CD4-positive, alpha-beta memory T cell (primary cell): ENCODE data around the gene RTKN2. TPM values are rescaled to one million over a fixed set of nuclear protein-coding genes. Genes with fewer than 3 reads are reported as not detected.

Experiments used
- CTCF ChIA-PET: fragments of 350-600 bp; sonication (Branson Sonifier 250); formaldehyde crosslinking; loops from one replicate; lab custom pipeline; 2021; ENCODE audit warnings: inconsistent platforms; ENCODE audit not compliant: partially characterized antibody; lab: Charles Lee
- POLR2A ChIA-PET: fragments of 350-600 bp; sonication (Branson Sonifier 250); formaldehyde crosslinking; loops from one replicate; lab custom pipeline; 2021; ENCODE audit not compliant: partially characterized antibody; lab: Charles Lee
- DNase-seq, 5 donors: peaks; one replicate each; pipeline versions ENCODE4 v3.0.0 to v3.0.0-alpha.2; 2020 to 2022; ENCODE audit warnings: mixed read lengths in 1 of 5
- H3K27ac ChIP-seq: one replicate; pipeline ENCODE4 v1.7.0; 2013; ENCODE audit warnings: low read depth, low read length
- H3K27me3 ChIP-seq: 2 replicates; pipeline ENCODE4 v1.7.0; 2013; ENCODE audit warnings: mild to moderate bottlenecking, low read length, moderate library complexity; ENCODE audit not compliant: insufficient read depth
- H3K36me3 ChIP-seq: 2 replicates; pipeline ENCODE4 v1.7.0; 2013; ENCODE audit warnings: mild to moderate bottlenecking, low read length, moderate library complexity; ENCODE audit not compliant: insufficient read depth
- H3K4me1 ChIP-seq: 2 replicates; pipeline ENCODE4 v1.7.0; 2013; ENCODE audit warnings: mild to moderate bottlenecking, low read length, moderate library complexity; ENCODE audit not compliant: insufficient read depth
- H3K4me3 ChIP-seq, 2 donors: one replicate each; pipeline ENCODE4 v1.7.0; 2013; ENCODE audit warnings: low read length in 2 of 2, mild to moderate bottlenecking in 1 of 2
- H3K9me3 ChIP-seq, 2 donors: one replicate each; pipeline ENCODE4 v1.7.0; 2013; ENCODE audit warnings: low read length in 2 of 2, control low read depth in 1 of 2; ENCODE audit not compliant: control insufficient read depth in 1 of 2
- H3K27ac Mint-ChIP-seq, 7 donors: one replicate each; pipeline ENCODE4 v1.8.0; 2020 to 2021; ENCODE audit warnings: mixed read lengths in 7 of 7, mild to moderate bottlenecking in 6 of 7, inconsistent platforms in 3 of 7, moderate library complexity in 3 of 7
- H3K27me3 Mint-ChIP-seq, 2 donors: one replicate each; pipeline ENCODE4 v1.8.0; 2020 to 2021; ENCODE audit warnings: mixed read lengths in 2 of 2
- H3K36me3 Mint-ChIP-seq, 2 donors: one replicate each; pipeline ENCODE4 v1.8.0; 2020 to 2021; ENCODE audit warnings: mixed read lengths in 2 of 2, inconsistent platforms in 1 of 2, mild to moderate bottlenecking in 1 of 2
- H3K4me1 Mint-ChIP-seq, 4 donors: one replicate each; pipeline ENCODE4 v1.8.0; 2020 to 2021; ENCODE audit warnings: mixed read lengths in 4 of 4, mild to moderate bottlenecking in 1 of 4
- H3K4me3 Mint-ChIP-seq, 8 donors: one replicate each; pipeline ENCODE4 v1.8.0; 2020 to 2021; ENCODE audit warnings: mixed read lengths in 8 of 8, mild to moderate bottlenecking in 7 of 8, moderate library complexity in 6 of 8, inconsistent platforms in 3 of 8
- H3K9me3 Mint-ChIP-seq, 8 donors: one replicate each; pipeline ENCODE4 v1.8.0; 2020 to 2021; ENCODE audit warnings: mixed read lengths in 8 of 8, mild to moderate bottlenecking in 5 of 8, inconsistent platforms in 3 of 8, moderate library complexity in 1 of 8
- intact Hi-C: fragments of 100-400 bp; cut with micrococcal nuclease; formaldehyde crosslinking; loops from one replicate; pipeline ENCODE4 v1.15.1; 2023
- polyA plus RNA-seq, 2 donors: library from polyadenylated mRNA; unstranded; fragments of 300-500 nt; fragmentation: Illumina TruSeq; gene quantifications; one replicate each; pipeline ENCODE4 v1.2.3, GENCODE V29; 2021
- total RNA-seq, 2 experiments: library from RNA; stranded (reverse); gene quantifications; one replicate each; pipeline ENCODE4 v1.2.3, GENCODE V29; 2021

Gene RTKN2
- total and polyA plus RNA-seq, 4 experiments from 2014 or later, result 3.2 to 12.2 (median 8.2) TPM

DNA sequence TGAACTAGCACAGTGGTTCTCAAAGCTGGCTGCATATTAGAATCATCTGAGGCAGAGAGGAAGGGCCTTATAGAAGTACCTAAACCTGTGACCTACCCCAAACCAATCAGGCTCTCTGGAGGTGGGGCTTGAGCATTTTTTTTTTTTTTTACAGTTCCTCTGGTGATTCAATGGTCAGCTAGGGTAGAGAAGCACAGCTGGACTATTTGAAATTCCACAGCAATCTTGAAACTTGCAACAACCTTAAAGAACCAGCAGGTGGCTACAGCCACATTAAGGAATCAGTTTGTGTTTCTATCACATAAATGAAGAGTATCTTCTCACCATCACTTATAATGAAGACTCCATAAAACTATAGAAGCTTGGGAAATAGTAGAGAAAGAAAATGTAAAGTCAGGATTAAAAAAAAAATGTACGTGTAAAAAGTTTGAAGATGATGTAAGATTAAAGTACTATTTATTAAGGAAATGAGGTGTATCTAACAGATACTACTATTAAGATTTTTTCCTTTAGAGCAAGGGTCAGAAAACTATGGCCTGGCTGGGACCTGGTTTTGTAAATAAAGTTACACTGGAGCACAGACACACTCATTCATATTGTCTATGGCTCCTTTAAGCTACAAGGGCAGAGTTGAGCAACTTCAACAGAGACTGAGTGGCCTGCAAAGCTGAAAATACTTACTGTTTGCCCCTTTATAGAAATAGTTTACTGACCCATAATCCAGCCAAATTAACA lies 3.8 kb downstream of the RTKN2 start:
- Mint-ChIP-seq H3K27me3 (peaks cover 0 to 2% of the 10 kb centered on the region in 2 donors), H3K4me3 (no peak overlapping the region), H3K9me3 (peaks cover 0 to 1% (median 0%) of the 10 kb centered on the region in 8 donors), H3K27ac (peak overlapping the region in 2 of 7 donors; percentile 7 to 10), H3K36me3 (no peaks in the 10 kb centered on the region), H3K4me1 (peaks cover 6 to 21% (median 12%) of the 10 kb centered on the region in 4 donors)
- H3K36me3 ChIP-seq, result no peaks in the 10 kb centered on the region
- POLR2A ChIA-PET, result interaction anchor here (1.2 to 1.3 kb wide), 2 partner anchors 227 to 362 kb away, joined by 3 to 4 read pairs; no protein-coding TSS in a partner anchor
- H3K27ac ChIP-seq, result no peak overlapping the region
- CTCF ChIA-PET, result interaction anchor here (0.7 to 4.4 kb wide), 37 partner anchors 9 to 893 kb away, joined by 3 to 27 read pairs (median 3); no protein-coding TSS in a partner anchor
- peaks cover 16% of the 10 kb centered on the region for H3K4me1 ChIP-seq
- no peaks in the 10 kb centered on the region for H3K9me3 ChIP-seq
- no peak overlapping the region for H3K4me3 ChIP-seq
- H3K27me3 ChIP-seq, result peaks cover 4% of the 10 kb centered on the region
- peak in 3 of 5 donors; percentile 12 to 23 (median 15) for DNase-seq
- intact Hi-C loops, result loop anchor here (1.0 to 5.0 kb wide), 3 partner anchors 117 to 172 kb away; no protein-coding TSS in a partner anchor

- Mint-ChIP-seq H3K4me1 (peaks cover 3 to 16% (median 8%) of the 10 kb centered on the region in 4 donors), H3K36me3 (no peaks in the 10 kb centered on the region), H3K9me3 (peaks cover 0 to 1% (median 0%) of the 10 kb centered on the region in 8 donors), H3K27me3 (no peaks in the 10 kb centered on the region), H3K27ac (no peak overlapping the region), H3K4me3 (no peak overlapping the region)
- no peak overlapping the region for H3K27ac ChIP-seq
- ChIA-PET POLR2A (interaction anchor here (1.2 to 1.3 kb wide), 2 partner anchors 226 to 361 kb away, joined by 3 to 4 read pairs; no protein-coding TSS in a partner anchor), CTCF (interaction anchor here (0.8 to 4.4 kb wide), 20 partner anchors 8 to 516 kb away, joined by 3 to 27 read pairs (median 4); no protein-coding TSS in a partner anchor)
- no peaks in the 10 kb centered on the region for H3K36me3 ChIP-seq
- H3K4me3 ChIP-seq, result no peak overlapping the region
- no peaks in the 10 kb centered on the region for H3K9me3 ChIP-seq
- H3K4me1 ChIP-seq, result peaks cover 12% of the 10 kb centered on the region
- intact Hi-C loops, result loop anchor here (1.0 kb wide), 1 partner anchor 173 kb away; no protein-coding TSS in a partner anchor
- no peak for DNase-seq
- no peaks in the 10 kb centered on the region for H3K27me3 ChIP-seq
Observed at GRCh38 chr10:62264126-62264525, 4.5 kb downstream of the RTKN2 start.

DNA sequence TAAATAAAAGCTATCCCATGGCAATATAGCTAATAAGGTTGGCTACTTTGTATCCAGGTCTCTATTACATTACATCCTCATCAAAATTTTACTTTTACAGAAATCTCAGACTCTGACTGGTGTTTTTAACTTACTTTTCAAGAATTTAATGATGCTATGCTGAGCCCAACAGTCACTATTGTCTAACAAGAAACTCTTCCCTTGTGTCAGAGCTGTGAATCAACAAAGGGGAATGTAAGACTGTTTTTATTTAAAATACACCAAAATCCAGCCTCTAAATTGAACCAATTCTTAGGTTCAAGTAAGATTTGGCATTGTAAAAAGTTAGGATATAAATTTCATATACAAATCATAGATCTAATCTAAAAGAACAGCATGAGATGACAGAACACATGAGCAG lies 7.0 kb downstream of the RTKN2 start:
- Histone ChIP-seq H3K4me1 (no peaks in the 10 kb centered on the region), H3K27ac (no peak overlapping the region), H3K27me3 (no peaks in the 10 kb centered on the region), H3K9me3 (no peaks in the 10 kb centered on the region), H3K36me3 (no peaks in the 10 kb centered on the region), H3K4me3 (no peak overlapping the region)
- no peak for DNase-seq
- ChIA-PET CTCF (interaction anchor here (1.0 to 1.7 kb wide), 8 partner anchors 13 to 223 kb away, joined by 3 to 9 read pairs (median 4); no protein-coding TSS in a partner anchor), POLR2A (no interaction called here)
- H3K4me3 Mint-ChIP-seq, result no peak overlapping the region
- H3K27me3 Mint-ChIP-seq, result no peaks in the 10 kb centered on the region
- peaks cover 0 to 7% (median 2%) of the 10 kb centered on the region in 4 donors for H3K4me1 Mint-ChIP-seq
- H3K9me3 Mint-ChIP-seq, result peaks cover 0 to 1% (median 0%) of the 10 kb centered on the region in 8 donors
- no peaks in the 10 kb centered on the region for H3K36me3 Mint-ChIP-seq
- intact Hi-C loops, result no loop called here
- no peak overlapping the region for H3K27ac Mint-ChIP-seq

- ChIA-PET CTCF (no interaction called here), POLR2A (no interaction called here)
Observed at GRCh38 chr10:62259998-62260397, 8.6 kb downstream of the RTKN2 start.

DNA sequence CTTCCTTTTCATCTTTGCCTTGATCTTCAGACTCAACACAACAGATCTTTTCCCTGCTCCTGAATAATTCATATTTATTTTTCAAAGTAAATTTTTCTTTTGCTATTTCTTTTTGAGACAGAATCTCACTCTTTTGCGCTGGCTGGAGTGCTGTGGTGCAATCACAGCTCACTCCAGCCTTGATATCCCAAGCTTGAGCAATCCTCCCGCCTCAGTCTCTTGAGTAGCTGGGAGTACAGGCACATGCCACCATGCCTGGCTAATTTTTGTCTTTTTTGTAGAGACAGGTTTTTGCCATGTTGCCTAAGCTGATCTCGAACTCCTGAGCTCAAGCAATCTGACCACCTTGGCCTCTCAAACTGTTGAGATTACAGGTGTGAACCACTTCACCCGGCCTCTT lies 9.2 kb downstream of the RTKN2 start:
- H3K27ac ChIP-seq, result no peak overlapping the region
- no peak overlapping the region for H3K27ac Mint-ChIP-seq
- no peak for DNase-seq
- ChIA-PET POLR2A (no interaction called here), CTCF (no interaction called here)
- no peaks in the 10 kb centered on the region for H3K9me3 ChIP-seq
- no peaks in the 10 kb centered on the region for H3K27me3 ChIP-seq
- no peaks in the 10 kb centered on the region for H3K9me3 Mint-ChIP-seq
- H3K4me1 Mint-ChIP-seq, result no peaks in the 10 kb centered on the region
- H3K4me1 ChIP-seq, result no peaks in the 10 kb centered on the region
- H3K4me3 Mint-ChIP-seq, result no peak overlapping the region
- no peaks in the 10 kb centered on the region for H3K27me3 Mint-ChIP-seq
- no peak overlapping the region for H3K4me3 ChIP-seq
- intact Hi-C loops, result no loop called here
- H3K36me3 Mint-ChIP-seq, result no peaks in the 10 kb centered on the region
- H3K36me3 ChIP-seq, result no peaks in the 10 kb centered on the region

More at GRCh38 chr10:62259998-62260397, 8.6 kb downstream of the RTKN2 start:
- Mint-ChIP-seq H3K9me3 (peaks cover 0 to 1% (median 0%) of the 10 kb centered on the region in 8 donors), H3K36me3 (no peaks in the 10 kb centered on the region), H3K27me3 (no peaks in the 10 kb centered on the region), H3K4me1 (peaks cover 0 to 3% (median 1%) of the 10 kb centered on the region in 4 donors), H3K27ac (no peak overlapping the region), H3K4me3 (no peak overlapping the region)
- H3K36me3 ChIP-seq, result no peaks in the 10 kb centered on the region
- H3K27ac ChIP-seq, result no peak overlapping the region
- intact Hi-C loops, result no loop called here
- no peaks in the 10 kb centered on the region for H3K27me3 ChIP-seq
- no peaks in the 10 kb centered on the region for H3K9me3 ChIP-seq
- no peaks in the 10 kb centered on the region for H3K4me1 ChIP-seq
- H3K4me3 ChIP-seq, result no peak overlapping the region
- DNase-seq, result no peak

DNA sequence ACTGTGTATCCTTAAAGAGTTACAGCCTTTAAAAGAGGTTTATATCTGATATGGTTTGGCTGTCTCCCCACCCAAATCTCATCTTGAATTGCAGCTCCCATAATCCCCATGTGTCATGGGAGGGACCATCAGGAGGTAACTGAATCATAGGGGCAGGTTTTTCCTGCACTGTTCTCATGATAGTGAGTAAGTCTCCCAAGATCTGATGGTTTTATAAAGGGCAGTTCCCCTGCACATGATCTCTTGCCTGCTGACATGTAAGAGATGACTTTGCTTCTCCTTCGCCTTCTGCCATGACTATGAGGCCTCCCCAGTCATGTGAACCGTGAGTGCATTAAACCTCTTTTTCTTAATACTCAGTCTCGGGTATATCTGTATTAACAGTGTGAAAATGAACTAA lies 9.7 kb downstream of the RTKN2 start:
- ChIA-PET CTCF (no interaction called here), POLR2A (no interaction called here)
- no peak overlapping the region for H3K4me3 Mint-ChIP-seq
- Histone ChIP-seq H3K36me3 (no peaks in the 10 kb centered on the region), H3K9me3 (no peaks in the 10 kb centered on the region), H3K27ac (no peak overlapping the region), H3K4me3 (no peak overlapping the region), H3K4me1 (no peaks in the 10 kb centered on the region), H3K27me3 (no peaks in the 10 kb centered on the region)
- H3K4me1 Mint-ChIP-seq, result no peaks in the 10 kb centered on the region
- no peaks in the 10 kb centered on the region for H3K36me3 Mint-ChIP-seq
- H3K27ac Mint-ChIP-seq, result no peak overlapping the region
- no peak for DNase-seq
- intact Hi-C loops, result no loop called here
- no peaks in the 10 kb centered on the region for H3K27me3 Mint-ChIP-seq
- no peaks in the 10 kb centered on the region for H3K9me3 Mint-ChIP-seq

DNA sequence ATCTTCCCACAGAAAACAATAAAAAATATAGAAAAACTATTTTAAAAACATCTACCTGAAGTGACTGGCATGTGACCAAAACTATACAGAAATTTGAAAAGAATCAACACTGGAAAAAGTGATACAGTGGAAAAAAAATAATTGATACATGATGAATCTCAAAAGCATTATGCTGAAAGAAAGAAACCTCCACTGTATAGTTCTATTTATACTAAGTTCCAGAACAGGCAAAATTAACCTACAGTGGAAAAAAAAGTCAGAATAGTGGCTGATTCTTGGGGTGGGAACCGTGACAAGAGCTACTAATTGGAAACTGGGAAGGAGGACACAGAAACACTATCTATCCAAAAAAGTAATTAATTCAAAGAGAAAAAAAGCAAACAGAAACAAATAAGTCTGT lies 14.9 kb downstream of the RTKN2 start:
- H3K4me1 ChIP-seq, result no peaks in the 10 kb centered on the region
- DNase-seq, result no peak
- H3K36me3 ChIP-seq, result no peaks in the 10 kb centered on the region
- POLR2A ChIA-PET, result no interaction called here
- Mint-ChIP-seq H3K27me3 (no peaks in the 10 kb centered on the region), H3K36me3 (no peaks in the 10 kb centered on the region), H3K4me1 (peaks cover 0 to 3% (median 0%) of the 10 kb centered on the region in 4 donors), H3K9me3 (no peaks in the 10 kb centered on the region), H3K27ac (no peak overlapping the region), H3K4me3 (no peak overlapping the region)
- H3K4me3 ChIP-seq, result no peak overlapping the region
- H3K27ac ChIP-seq, result no peak overlapping the region
- CTCF ChIA-PET, result interaction anchor here (1.0 to 2.2 kb wide), 4 partner anchors 9 to 503 kb away, joined by 5 to 8 read pairs (median 6); no protein-coding TSS in a partner anchor
- H3K9me3 ChIP-seq, result no peaks in the 10 kb centered on the region
- H3K27me3 ChIP-seq, result no peaks in the 10 kb centered on the region
- intact Hi-C loops, result no loop called here
